ENCODE results near the gene MPZL3.

Gene MPZL3

GRCh38 chr11:118290923-118291322 is 38.8 kb upstream of the MPZL3 start:
- peak; percentile 48 for DNase-seq (ENCODE audit: low read depth)
- TF ChIP-seq CTCF (IDR thresholded peaks at IDR 0.05; ENCODE audit: insufficient read depth, low read depth, low read length, missing control alignments), result peak; percentile 41
- no peak overlapping the region for H3K4me3 ChIP-seq (ENCODE audit: low read depth, low read length)

- no peak for TF ChIP-seq CTCF (IDR thresholded peaks at IDR 0.05; ENCODE audit: insufficient read depth, low read depth, low read length, missing control alignments)
- no peak overlapping the region for H3K4me3 ChIP-seq (ENCODE audit: low read depth, low read length)
Observed at GRCh38 chr11:118289401-118289800, 37.2 kb upstream of the MPZL3 start.

GRCh38 chr11:118287006-118287405 is 34.8 kb upstream of the MPZL3 start:
- no peak for TF ChIP-seq CTCF (IDR thresholded peaks at IDR 0.05; ENCODE audit: insufficient read depth, low read depth, low read length, missing control alignments)
- no peak overlapping the region for H3K4me3 ChIP-seq (ENCODE audit: low read depth, low read length)
- DNase-seq (ENCODE audit: low read depth), result no peak

More at GRCh38 chr11:118289401-118289800, 37.2 kb upstream of the MPZL3 start:
- no peak for DNase-seq (ENCODE audit: low read depth)

GRCh38 chr11:118286545-118286944 is 34.4 kb upstream of the MPZL3 start:
- no peak for TF ChIP-seq CTCF (IDR thresholded peaks at IDR 0.05; ENCODE audit: insufficient read depth, low read depth, low read length, missing control alignments)

GRCh38 chr11:118283756-118284350 is 31.7 kb upstream of the MPZL3 start:
- TF ChIP-seq CTCF (IDR thresholded peaks at IDR 0.05; ENCODE audit: insufficient read depth, low read depth, low read length, missing control alignments), result no peak
- no peak overlapping the region for H3K4me3 ChIP-seq (ENCODE audit: low read depth, low read length)
- DNase-seq (ENCODE audit: low read depth), result no peak

More at GRCh38 chr11:118286545-118286944, 34.4 kb upstream of the MPZL3 start:
- H3K4me3 ChIP-seq (ENCODE audit: low read depth, low read length), result no peak overlapping the region
- no peak for DNase-seq (ENCODE audit: low read depth)

- no peak for TF ChIP-seq CTCF (IDR thresholded peaks at IDR 0.05; ENCODE audit: insufficient read depth, low read depth, low read length, missing control alignments)
- no peak overlapping the region for H3K4me3 ChIP-seq (ENCODE audit: low read depth, low read length)
- no peak for DNase-seq (ENCODE audit: low read depth)
Observed at GRCh38 chr11:118283037-118283636, 31.0 kb upstream of the MPZL3 start.

GRCh38 chr11:118282606-118283005 is 30.4 kb upstream of the MPZL3 start:
- DNase-seq (ENCODE audit: low read depth), result no peak
- no peak overlapping the region for H3K4me3 ChIP-seq (ENCODE audit: low read depth, low read length)
- no peak for TF ChIP-seq CTCF (IDR thresholded peaks at IDR 0.05; ENCODE audit: insufficient read depth, low read depth, low read length, missing control alignments)
